AG04450 (cell line): Measurements from ENCODE around the gene EXOC6B. TPM values are rescaled to one million over a fixed set of nuclear protein-coding genes. Genes with fewer than 3 reads are reported as not detected.

ENCODE experiments used
- CTCF ChIA-PET: fragments of 300-600, 350-600 bp; formaldehyde crosslinking; extraction: SDS; loops from one replicate; lab custom pipeline; 2022; ENCODE audit warnings: antibody characterized with exemption, inconsistent platforms; lab: Charles Lee
- POLR2A ChIA-PET: fragments of 350-600 bp; formaldehyde crosslinking; extraction: SDS; loops from one replicate; lab custom pipeline; 2021; ENCODE audit warnings: antibody characterized with exemption, inconsistent platforms; lab: Yijun Ruan, JAX
- DNase-seq: peaks from one replicate; pipeline ENCODE4 v3.0.0-alpha.2; 2011; ENCODE audit warnings: low read depth, low spot score
- H3K27ac ChIP-seq: one replicate; pipeline ENCODE4 v1.5.1; 2012; ENCODE audit warnings: low read depth, low read length, control low read depth
- H3K27me3 ChIP-seq: one replicate; pipeline ENCODE4 v1.6.0; 2012; ENCODE audit warnings: low read length; ENCODE audit not compliant: control insufficient read depth, insufficient read depth
- H3K4me3 ChIP-seq: 2 replicates; pipeline ENCODE4 v1.5.1; 2011; ENCODE audit warnings: mild to moderate bottlenecking, low read depth, low read length, control low read depth
- H3K9me3 ChIP-seq: 2 replicates; pipeline ENCODE4 v1.5.1; 2012; ENCODE audit warnings: low read length; ENCODE audit not compliant: control insufficient read depth, insufficient read depth
- CTCF ChIP-seq: IDR thresholded peaks from 2 replicates; pipeline ENCODE4 v1.5.1; 2011; ENCODE audit warnings: low read depth, low read length, control low read depth, inconsistent platforms
- polyA plus RNA-seq: library from polyadenylated mRNA; depleted of rRNA; stranded (reverse); fragments of >200 nt; gene quantifications from 2 replicates; pipeline ENCODE4 v1.2.3, GENCODE V29; 2011

Gene EXOC6B
- polyA plus RNA-seq, 1 experiment, result 28.7 TPM

- DNase-seq, result no peak
- TF ChIP-seq CTCF, result no peak
- Histone ChIP-seq H3K4me3 (no peak overlapping the region), H3K9me3 (no peaks in the 10 kb centered on the region), H3K27me3 (no peaks in the 10 kb centered on the region), H3K27ac (no peak overlapping the region)
- POLR2A ChIA-PET, result no interaction called here
- CTCF ChIA-PET, result interaction anchor here (0.7 kb wide), 1 partner anchor 20 kb away, joined by 4 read pairs; no protein-coding TSS in a partner anchor
Observed at GRCh38 chr2:72395096-72395495, 430.7 kb downstream of the EXOC6B start.

- Histone ChIP-seq H3K4me3 (no peak overlapping the region), H3K27me3 (no peaks in the 10 kb centered on the region), H3K9me3 (no peaks in the 10 kb centered on the region), H3K27ac (no peak overlapping the region)
- CTCF ChIA-PET, result no interaction called here
- no peak for DNase-seq
- TF ChIP-seq CTCF, result no peak
- POLR2A ChIA-PET, result no interaction called here
Observed at GRCh38 chr2:72394541-72395070, 431.2 kb downstream of the EXOC6B start.

GRCh38 chr2:72389447-72389846 is 436.4 kb downstream of the EXOC6B start:
- TF ChIP-seq CTCF, result no peak
- Histone ChIP-seq H3K27me3 (no peaks in the 10 kb centered on the region), H3K4me3 (no peak overlapping the region), H3K27ac (no peak overlapping the region), H3K9me3 (peaks cover 5% of the 10 kb centered on the region; the same call in 1 of the 2 replicates)
- no peak for DNase-seq
- POLR2A ChIA-PET, result no interaction called here
- CTCF ChIA-PET, result no interaction called here

- Histone ChIP-seq H3K9me3 (peaks cover 5% of the 10 kb centered on the region; the same call in 1 of the 2 replicates), H3K27ac (no peak overlapping the region), H3K27me3 (no peaks in the 10 kb centered on the region), H3K4me3 (no peak overlapping the region)
- ChIA-PET CTCF (no interaction called here), POLR2A (no interaction called here)
- DNase-seq, result no peak
- no peak for TF ChIP-seq CTCF
Observed at GRCh38 chr2:72388263-72388662, 437.6 kb downstream of the EXOC6B start.

GRCh38 chr2:72386288-72386687 is 439.5 kb downstream of the EXOC6B start:
- Histone ChIP-seq H3K27ac (no peak overlapping the region), H3K9me3 (peaks cover 5% of the 10 kb centered on the region; the same call in 1 of the 2 replicates), H3K4me3 (no peak overlapping the region), H3K27me3 (no peaks in the 10 kb centered on the region)
- no peak for TF ChIP-seq CTCF
- CTCF ChIA-PET, result no interaction called here
- POLR2A ChIA-PET, result no interaction called here
- no peak for DNase-seq
